Stimulated activated CD8-positive, alpha-beta memory T cell treated with anti-CD3 and anti-CD28 coated beads, Interleukin-15, amount 100 ng/mL, for 1 hour (primary cell): Measurements from ENCODE around the gene TNIP2.
"Not testable (repeated sequence)": the region's sequence is repeated elsewhere in the genome, so short reads cannot be mapped to it uniquely, and the experiment has no call there.

Source experiments
- DNase-seq: peaks from one replicate; pipeline ENCODE4 v3.0.0-alpha.2; 2020; ENCODE audit warnings: low read depth

Gene TNIP2

DNA sequence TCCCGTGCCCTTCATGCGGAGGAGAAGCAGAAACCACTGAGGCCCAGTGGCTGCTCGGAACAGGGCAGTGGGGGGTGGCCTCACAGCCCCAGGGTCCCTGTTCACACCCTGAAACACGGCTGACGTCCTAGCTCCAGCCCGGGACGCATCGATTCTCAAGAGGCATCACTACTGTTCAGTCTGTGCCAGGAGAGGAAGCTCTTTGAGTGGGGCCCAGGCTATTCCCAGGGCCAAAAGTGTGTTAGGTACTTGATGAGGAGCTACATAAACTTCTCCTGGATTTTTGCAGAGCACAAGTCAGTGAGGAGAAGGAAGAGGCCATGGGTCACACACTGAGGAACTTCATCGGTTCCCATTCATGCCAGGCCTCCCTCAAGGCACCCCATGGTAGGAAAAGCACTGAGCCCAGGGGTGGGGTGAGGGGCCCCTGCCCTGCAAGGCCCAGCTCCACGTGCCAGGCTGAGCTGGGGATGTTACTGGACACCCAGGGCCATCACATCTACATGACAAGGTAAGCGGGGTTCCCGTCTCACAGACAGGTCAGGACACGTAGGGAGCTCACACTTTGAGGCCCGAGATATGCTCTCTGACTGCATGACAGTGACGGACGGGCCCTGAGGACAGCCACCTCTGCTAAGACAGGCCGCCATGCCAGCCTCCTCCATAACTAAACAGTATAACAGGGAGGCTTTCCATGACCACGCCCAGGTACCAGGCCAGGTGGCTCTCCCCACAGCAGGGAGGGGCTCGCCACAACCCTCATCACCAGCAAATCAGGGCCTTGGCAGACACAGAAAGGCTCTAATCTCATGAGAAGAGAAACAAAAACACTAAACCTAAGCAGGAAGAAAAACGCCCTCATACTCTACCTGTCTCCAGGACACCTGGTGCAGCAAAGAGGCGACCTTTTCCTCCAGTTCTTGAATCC is 12.4 kb downstream of the TNIP2 start:
- no peak for DNase-seq

GRCh38 chr4:2742823-2743517 is 13.2 kb downstream of the TNIP2 start:
- no peak for DNase-seq

GRCh38 chr4:2742081-2742822 is 13.9 kb downstream of the TNIP2 start:
- DNase-seq, result no peak

- DNase-seq, result no peak
Measured at GRCh38 chr4:2741626-2742025, 14.5 kb downstream of the TNIP2 start.

- not testable (repeated sequence) for DNase-seq
Measured at GRCh38 chr4:2738296-2738695, 17.8 kb downstream of the TNIP2 start.

DNA sequence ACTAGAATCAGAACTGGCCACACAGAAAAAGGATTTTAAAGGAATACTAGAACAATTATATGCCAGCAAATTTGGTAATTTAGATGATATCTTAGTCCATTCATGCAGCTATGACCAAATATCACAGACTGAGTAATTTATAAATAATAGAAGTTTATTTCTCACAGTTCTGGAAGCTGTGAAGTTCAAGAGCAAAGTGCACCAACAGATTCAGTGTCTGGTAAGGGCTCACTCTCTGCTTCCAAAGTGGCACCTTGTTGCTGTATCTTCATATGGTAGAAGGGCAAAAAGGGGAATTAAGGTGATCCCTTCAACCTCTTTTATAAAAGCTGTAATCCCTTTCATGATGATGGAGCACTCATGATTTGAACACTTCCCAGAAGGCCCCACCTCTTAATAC is 20.3 kb downstream of the TNIP2 start:
- no peak for DNase-seq

DNA sequence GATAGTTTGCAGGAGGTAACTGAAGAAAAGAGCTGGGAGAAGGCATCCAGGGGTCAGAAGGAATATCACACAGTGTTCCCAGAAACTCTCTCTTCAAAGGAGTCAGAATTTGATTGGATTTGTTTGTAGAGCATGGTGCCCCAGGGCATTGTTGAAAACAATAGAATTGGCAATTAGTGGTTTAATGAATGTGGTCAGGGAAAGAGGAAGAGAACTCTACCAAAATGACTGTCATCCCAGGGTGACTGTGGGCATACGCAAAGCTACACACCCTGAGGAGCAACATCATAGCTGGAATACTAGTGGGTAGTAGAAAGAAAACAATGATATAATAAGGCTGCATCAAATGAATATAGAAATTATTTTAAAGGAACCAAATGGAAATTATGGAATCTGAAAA is 21.5 kb downstream of the TNIP2 start:
- DNase-seq, result no peak

GRCh38 chr4:2733844-2734574 is 22.1 kb downstream of the TNIP2 start:
- DNase-seq, result no peak

GRCh38 chr4:2733001-2733843 is 22.9 kb downstream of the TNIP2 start:
- no peak for DNase-seq

- DNase-seq, result no peak
Measured at GRCh38 chr4:2732526-2732925, 23.6 kb downstream of the TNIP2 start.

- no peak for DNase-seq
Measured at GRCh38 chr4:2731907-2732317, 24.2 kb downstream of the TNIP2 start.

DNA sequence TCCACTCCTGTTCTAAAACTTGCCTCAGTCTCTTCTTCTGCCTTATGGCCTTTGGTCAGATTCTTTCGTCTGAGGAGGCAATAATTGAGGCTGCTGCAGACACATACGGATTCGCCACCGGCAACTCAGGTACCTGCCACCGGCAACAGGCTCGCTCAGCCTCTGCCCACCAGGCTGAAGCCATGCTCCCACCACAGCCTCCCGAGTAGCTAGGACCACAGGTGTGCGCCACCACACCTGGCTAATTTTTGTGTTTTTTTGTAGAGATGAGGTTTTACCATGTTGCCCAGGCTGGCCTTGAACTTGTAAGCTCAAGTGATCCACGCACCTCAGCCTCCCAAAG is 26.6 kb downstream of the TNIP2 start:
- no peak for DNase-seq

GRCh38 chr4:2728806-2729532 is 27.2 kb downstream of the TNIP2 start:
- DNase-seq, result no peak

GRCh38 chr4:2728221-2728620 is 27.9 kb downstream of the TNIP2 start:
- DNase-seq, result no peak

DNA sequence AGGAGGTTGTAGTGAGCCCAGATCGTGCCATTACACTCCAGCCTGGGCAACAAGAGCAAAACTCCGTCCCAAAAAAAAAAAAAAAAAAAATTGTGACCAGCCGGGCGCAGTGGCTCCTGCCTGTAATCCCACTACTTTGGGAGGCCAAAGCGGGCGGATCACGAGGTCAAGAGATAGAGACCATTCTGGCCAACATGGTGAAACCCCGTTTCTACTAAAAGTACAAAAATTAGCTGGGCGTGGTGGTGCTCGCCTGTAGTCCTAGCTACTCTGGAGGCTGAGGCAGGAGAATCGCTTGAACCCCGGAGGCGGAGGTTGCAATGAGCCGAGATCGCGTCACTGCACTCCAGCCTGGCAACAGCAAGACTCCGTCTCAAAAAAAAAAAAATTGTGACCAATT is 29.3 kb downstream of the TNIP2 start:
- not testable (repeated sequence) for DNase-seq

DNA sequence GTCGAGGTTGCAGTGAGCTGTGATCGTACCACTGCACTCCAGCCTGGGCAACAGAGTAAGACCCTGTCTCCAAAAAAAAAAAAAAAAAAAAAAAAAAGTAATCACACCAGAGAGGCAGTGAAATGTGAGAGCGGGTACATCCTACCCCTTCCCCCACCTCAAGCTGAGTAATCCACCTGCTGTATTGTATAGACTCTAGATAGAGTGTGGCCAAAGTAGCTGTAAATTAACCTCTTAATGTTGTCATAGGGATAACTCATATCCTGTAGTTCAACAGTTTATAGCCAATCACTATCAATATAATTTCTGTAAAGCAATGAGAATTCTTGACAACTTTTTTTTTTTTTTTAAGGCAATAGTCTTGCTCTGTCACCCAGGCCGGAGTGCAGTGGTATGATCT is 30.8 kb downstream of the TNIP2 start:
- DNase-seq, result no peak

DNA sequence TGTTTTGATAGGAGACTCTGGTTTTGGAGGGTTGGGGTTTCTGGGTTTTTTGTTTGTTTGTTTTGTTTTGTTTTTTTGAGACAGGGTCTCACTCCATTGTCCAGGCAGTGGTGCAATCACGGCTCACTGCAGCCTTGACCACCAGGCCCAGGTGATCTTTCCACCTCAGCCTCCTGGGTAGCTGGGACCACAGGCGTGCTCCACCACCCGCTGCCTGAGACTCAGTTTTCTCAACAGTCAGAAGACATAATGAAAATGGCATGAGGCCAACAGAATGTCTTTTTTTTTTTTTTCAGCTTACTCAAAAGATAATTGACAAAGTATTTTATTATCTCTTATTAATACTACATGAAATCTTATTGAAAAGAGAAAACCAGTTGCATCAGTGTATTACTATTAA is 32.4 kb downstream of the TNIP2 start:
- no peak for DNase-seq

- no peak for DNase-seq
Measured at GRCh38 chr4:2722033-2722432, 34.1 kb downstream of the TNIP2 start.

GRCh38 chr4:2721586-2721985 is 34.5 kb downstream of the TNIP2 start:
- DNase-seq, result no peak

DNA sequence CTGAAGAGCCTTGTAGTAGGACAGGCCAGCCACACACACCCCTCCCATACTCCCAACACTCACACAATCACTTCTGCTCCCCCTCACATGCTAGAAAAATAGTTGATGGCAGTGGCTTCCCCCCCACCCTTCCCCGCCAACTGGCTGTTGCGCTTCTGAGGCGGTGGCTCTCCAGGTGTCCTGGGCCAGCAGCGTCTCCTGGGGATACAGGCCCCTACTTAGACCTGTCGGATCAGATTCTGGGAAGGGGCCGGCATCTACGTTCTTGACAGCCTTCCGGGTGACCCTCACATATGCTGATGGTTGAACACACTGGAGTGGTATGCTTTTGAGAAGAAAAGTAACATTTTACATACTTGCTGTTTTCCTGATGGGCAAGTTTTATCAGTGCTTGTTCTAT is 39.9 kb downstream of the TNIP2 start:
- no peak for DNase-seq

DNA sequence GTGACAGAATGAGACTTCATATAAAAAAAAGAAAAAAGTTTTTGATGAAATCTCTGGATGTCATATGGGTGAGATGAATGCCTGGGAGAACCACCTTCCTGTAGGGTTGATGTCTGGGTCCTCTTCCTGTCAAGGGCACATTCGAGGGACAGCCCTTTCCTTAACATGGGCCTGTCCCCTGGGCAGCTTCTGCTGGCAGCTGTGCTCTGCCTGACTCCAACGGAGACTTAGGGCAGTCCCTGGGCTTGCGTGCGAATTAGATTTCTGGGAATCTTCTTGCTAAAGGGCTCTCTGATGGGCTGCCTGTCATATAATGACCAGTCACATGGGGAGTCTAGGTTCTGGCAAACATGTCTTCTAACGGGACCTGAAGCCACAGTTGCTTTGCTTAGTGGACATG is 40.7 kb downstream of the TNIP2 start:
- no peak for DNase-seq
